ENCODE results near the gene ATXN1.

ATXN1 gene

GRCh38 chr6:16690608-16691142 lies 70.6 kb downstream of the ATXN1 start:
- in situ Hi-C loops (cut with HindIII; ENCODE audit: low pct_ligation_motif_present, low sequenced_read_pairs): no loop called here
- H3K27ac ChIP-seq: peak overlapping the region; percentile 64
- H3K27me3 ChIP-seq (replicated peaks): no peaks in the 10 kb centered on the region
- no peak overlapping the region for H3K4me3 ChIP-seq (ENCODE audit: low read depth, low read length)
- H3K36me3 ChIP-seq (replicated peaks): no peaks in the 10 kb centered on the region
- no peak for TF ChIP-seq CTCF (IDR thresholded peaks at IDR 0.05; ENCODE audit: low read depth, low read length, missing control alignments)
- DNase-seq: no peak

GRCh38 chr6:16689788-16690607 lies 71.3 kb downstream of the ATXN1 start:
- in situ Hi-C loops (cut with HindIII; ENCODE audit: low pct_ligation_motif_present, low sequenced_read_pairs): no loop called here
- TF ChIP-seq CTCF (IDR thresholded peaks at IDR 0.05; ENCODE audit: low read depth, low read length, missing control alignments): no peak

GRCh38 chr6:16688984-16689636 lies 72.2 kb downstream of the ATXN1 start:
- H3K36me3 ChIP-seq (replicated peaks): no peaks in the 10 kb centered on the region
- no peaks in the 10 kb centered on the region for H3K27me3 ChIP-seq (replicated peaks)
- H3K4me3 ChIP-seq (ENCODE audit: low read depth, low read length): no peak overlapping the region
- TF ChIP-seq CTCF (IDR thresholded peaks at IDR 0.05; ENCODE audit: low read depth, low read length, missing control alignments): no peak
- peak; percentile 91 for DNase-seq
- H3K27ac ChIP-seq: peak overlapping the region; percentile 84
- in situ Hi-C loops (cut with HindIII; ENCODE audit: low pct_ligation_motif_present, low sequenced_read_pairs): no loop called here

More at GRCh38 chr6:16689788-16690607, 71.3 kb downstream of the ATXN1 start:
- no peaks in the 10 kb centered on the region for H3K27me3 ChIP-seq (replicated peaks)
- DNase-seq: no peak
- no peak overlapping the region for H3K4me3 ChIP-seq (ENCODE audit: low read depth, low read length)
- H3K36me3 ChIP-seq (replicated peaks): no peaks in the 10 kb centered on the region
- H3K27ac ChIP-seq: peak overlapping the region; percentile 64

- in situ Hi-C loops (cut with HindIII; ENCODE audit: low pct_ligation_motif_present, low sequenced_read_pairs): no loop called here
- TF ChIP-seq CTCF (IDR thresholded peaks at IDR 0.05; ENCODE audit: low read depth, low read length, missing control alignments): no peak
Observed at GRCh38 chr6:16688436-16688835, 72.8 kb downstream of the ATXN1 start.

GRCh38 chr6:16687045-16687444 lies 74.2 kb downstream of the ATXN1 start:
- Histone ChIP-seq H3K36me3 (replicated peaks) (no peaks in the 10 kb centered on the region), H3K27me3 (replicated peaks) (no peaks in the 10 kb centered on the region), H3K4me3 (ENCODE audit: low read depth, low read length) (no peak overlapping the region), H3K27ac (peak overlapping the region; percentile 84)
- in situ Hi-C loops (cut with HindIII; ENCODE audit: low pct_ligation_motif_present, low sequenced_read_pairs): no loop called here
- no peak for TF ChIP-seq CTCF (IDR thresholded peaks at IDR 0.05; ENCODE audit: low read depth, low read length, missing control alignments)
- no peak for DNase-seq

More at GRCh38 chr6:16688436-16688835, 72.8 kb downstream of the ATXN1 start:
- no peak overlapping the region for H3K4me3 ChIP-seq (ENCODE audit: low read depth, low read length)
- no peak for DNase-seq
- H3K27ac ChIP-seq: peak overlapping the region; percentile 84
- H3K36me3 ChIP-seq (replicated peaks): no peaks in the 10 kb centered on the region
- H3K27me3 ChIP-seq (replicated peaks): no peaks in the 10 kb centered on the region

All from brain microvascular endothelial cell (primary cell).